ENCODE measurements around the gene NDUFS7. TPM values are rescaled to one million over a fixed set of nuclear protein-coding genes. Genes with fewer than 3 reads are reported as not detected.

The NDUFS7 gene
- total and polyA plus RNA-seq, 10 of the 15 experiments (the other 5 are each of a cell fraction or from before 2014, with no cell fraction given), result 5.1 to 282 (median 92.9) TPM

- TF ChIP-seq FOXK2 (IDR thresholded peaks at IDR 0.05) (no peak), PRDM15 (CRISPR knock-in tag; IDR thresholded peaks at IDR 0.05) (no peak), LARP7 (IDR thresholded peaks at IDR 0.05) (no peak), SMAD1 (IDR thresholded peaks at IDR 0.05; ENCODE audit: low read depth, partially characterized antibody) (no peak), DPF2 (IDR thresholded peaks at IDR 0.05) (no peak), ZNF622 (IDR thresholded peaks at IDR 0.05) (no peak), SPI1 (IDR thresholded peaks at IDR 0.05; ENCODE audit: borderline replicate concordance, insufficient read depth, low read depth, low read length) (no peak)
- TF ChIP-seq, protein P1, sequence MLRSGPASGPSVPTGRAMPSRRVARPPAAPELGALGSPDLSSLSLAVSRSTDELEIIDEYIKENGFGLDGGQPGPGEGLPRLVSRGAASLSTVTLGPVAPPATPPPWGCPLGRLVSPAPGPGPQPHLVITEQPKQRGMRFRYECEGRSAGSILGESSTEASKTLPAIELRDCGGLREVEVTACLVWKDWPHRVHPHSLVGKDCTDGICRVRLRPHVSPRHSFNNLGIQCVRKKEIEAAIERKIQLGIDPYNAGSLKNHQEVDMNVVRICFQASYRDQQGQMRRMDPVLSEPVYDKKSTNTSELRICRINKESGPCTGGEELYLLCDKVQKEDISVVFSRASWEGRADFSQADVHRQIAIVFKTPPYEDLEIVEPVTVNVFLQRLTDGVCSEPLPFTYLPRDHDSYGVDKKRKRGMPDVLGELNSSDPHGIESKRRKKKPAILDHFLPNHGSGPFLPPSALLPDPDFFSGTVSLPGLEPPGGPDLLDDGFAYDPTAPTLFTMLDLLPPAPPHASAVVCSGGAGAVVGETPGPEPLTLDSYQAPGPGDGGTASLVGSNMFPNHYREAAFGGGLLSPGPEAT (IDR thresholded peaks at IDR 0.05; ENCODE audit: low read depth), result no peak
- TF ChIP-seq, protein P2, sequence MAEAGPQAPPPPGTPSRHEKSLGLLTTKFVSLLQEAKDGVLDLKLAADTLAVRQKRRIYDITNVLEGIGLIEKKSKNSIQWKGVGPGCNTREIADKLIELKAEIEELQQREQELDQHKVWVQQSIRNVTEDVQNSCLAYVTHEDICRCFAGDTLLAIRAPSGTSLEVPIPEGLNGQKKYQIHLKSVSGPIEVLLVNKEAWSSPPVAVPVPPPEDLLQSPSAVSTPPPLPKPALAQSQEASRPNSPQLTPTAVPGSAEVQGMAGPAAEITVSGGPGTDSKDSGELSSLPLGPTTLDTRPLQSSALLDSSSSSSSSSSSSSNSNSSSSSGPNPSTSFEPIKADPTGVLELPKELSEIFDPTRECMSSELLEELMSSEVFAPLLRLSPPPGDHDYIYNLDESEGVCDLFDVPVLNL (IDR thresholded peaks at IDR 0.05; ENCODE audit: low read depth, low read length), result no peak
Observed at GRCh38 chr19:1412323-1412923, 28.7 kb downstream of the NDUFS7 start (continued).

Measured in GM12878 (cell line).